ENCODE measurements around the gene C5orf52. TPM values are rescaled to one million over a fixed set of nuclear protein-coding genes. Genes with fewer than 3 reads are reported as not detected.

C5orf52 gene
- total and polyA plus RNA-seq, 2 experiments from 2014 or later = not detected

DNA sequence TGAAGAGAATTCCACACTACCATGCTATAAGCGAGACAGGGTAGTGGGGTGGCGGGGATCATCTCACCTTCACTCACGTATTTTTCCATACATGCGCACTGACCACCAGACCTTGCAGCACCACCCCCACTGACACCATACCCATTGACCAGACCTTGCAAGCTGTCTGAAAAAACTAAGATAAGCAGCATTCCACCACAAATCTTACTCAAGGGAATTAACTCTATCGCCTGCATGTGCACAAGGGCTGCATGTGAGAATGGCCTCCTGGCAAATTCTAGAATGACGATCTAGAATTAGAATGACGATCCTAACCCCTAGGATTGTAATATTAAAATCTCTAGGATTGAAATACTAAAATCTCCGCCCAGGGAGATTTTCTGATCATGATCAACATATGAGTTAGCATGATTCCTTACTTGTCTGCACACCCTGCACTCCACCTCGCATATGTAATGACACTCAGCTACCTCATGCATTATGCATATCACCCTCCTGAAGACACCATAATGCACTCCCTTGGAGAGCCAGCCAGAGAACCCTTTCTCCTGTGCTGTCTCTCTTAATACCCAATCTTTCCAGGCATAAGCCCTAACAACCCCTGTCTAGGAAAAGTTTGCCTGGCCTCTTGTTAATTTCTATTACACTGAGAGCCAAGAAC, 30.8 kb upstream of the C5orf52 start:
- no peaks in the 10 kb centered on the region for H3F3A ChIP-seq (replicated peaks; ENCODE audit: low read depth)
- H3K36me3 Mint-ChIP-seq (ENCODE audit: low read depth) = no peaks in the 10 kb centered on the region
- H4K20me1 ChIP-seq (replicated peaks; ENCODE audit: insufficient read depth) = no peaks in the 10 kb centered on the region
- H3K4me1 ChIP-seq (ENCODE audit: insufficient read depth) = 0 out of 2 replicates have a peak, but pooled peaks cover 10% of the 10 kb centered on the region
- DNase-seq (ENCODE audit: low spot score) (no peak), ATAC-seq (no peak)
- H3K4me2 ChIP-seq = no peak overlapping the region
- H3K9me3 Mint-ChIP-seq = no peaks in the 10 kb centered on the region
- H3K27ac ChIP-seq (ENCODE audit: low read depth) = no peak overlapping the region
- H3K79me2 ChIP-seq (replicated peaks; ENCODE audit: insufficient read depth) = no peaks in the 10 kb centered on the region
- H3K4me1 Mint-ChIP-seq = peaks cover 8% of the 10 kb centered on the region
- H3K4me3 ChIP-seq = no peak overlapping the region
- H3K36me3 ChIP-seq (ENCODE audit: insufficient read depth) = no peaks in the 10 kb centered on the region
- H3K27me3 ChIP-seq (ENCODE audit: insufficient read depth) = no peaks in the 10 kb centered on the region
- no peak overlapping the region for H3K4me3 Mint-ChIP-seq
- peaks cover under 1% of the 10 kb centered on the region for H3K27me3 Mint-ChIP-seq (ENCODE audit: insufficient read depth, low read depth, poor library complexity)
- no peaks in the 10 kb centered on the region for H3K9me2 ChIP-seq (ENCODE audit: insufficient read depth)
- H2AFZ ChIP-seq = no peak overlapping the region
- no peak overlapping the region for H3K27ac Mint-ChIP-seq
- no peak for TF ChIP-seq JUNB (IDR thresholded peaks at IDR 0.05; ENCODE audit: unreplicated experiment)
- TF ChIP-seq, protein P1, sequence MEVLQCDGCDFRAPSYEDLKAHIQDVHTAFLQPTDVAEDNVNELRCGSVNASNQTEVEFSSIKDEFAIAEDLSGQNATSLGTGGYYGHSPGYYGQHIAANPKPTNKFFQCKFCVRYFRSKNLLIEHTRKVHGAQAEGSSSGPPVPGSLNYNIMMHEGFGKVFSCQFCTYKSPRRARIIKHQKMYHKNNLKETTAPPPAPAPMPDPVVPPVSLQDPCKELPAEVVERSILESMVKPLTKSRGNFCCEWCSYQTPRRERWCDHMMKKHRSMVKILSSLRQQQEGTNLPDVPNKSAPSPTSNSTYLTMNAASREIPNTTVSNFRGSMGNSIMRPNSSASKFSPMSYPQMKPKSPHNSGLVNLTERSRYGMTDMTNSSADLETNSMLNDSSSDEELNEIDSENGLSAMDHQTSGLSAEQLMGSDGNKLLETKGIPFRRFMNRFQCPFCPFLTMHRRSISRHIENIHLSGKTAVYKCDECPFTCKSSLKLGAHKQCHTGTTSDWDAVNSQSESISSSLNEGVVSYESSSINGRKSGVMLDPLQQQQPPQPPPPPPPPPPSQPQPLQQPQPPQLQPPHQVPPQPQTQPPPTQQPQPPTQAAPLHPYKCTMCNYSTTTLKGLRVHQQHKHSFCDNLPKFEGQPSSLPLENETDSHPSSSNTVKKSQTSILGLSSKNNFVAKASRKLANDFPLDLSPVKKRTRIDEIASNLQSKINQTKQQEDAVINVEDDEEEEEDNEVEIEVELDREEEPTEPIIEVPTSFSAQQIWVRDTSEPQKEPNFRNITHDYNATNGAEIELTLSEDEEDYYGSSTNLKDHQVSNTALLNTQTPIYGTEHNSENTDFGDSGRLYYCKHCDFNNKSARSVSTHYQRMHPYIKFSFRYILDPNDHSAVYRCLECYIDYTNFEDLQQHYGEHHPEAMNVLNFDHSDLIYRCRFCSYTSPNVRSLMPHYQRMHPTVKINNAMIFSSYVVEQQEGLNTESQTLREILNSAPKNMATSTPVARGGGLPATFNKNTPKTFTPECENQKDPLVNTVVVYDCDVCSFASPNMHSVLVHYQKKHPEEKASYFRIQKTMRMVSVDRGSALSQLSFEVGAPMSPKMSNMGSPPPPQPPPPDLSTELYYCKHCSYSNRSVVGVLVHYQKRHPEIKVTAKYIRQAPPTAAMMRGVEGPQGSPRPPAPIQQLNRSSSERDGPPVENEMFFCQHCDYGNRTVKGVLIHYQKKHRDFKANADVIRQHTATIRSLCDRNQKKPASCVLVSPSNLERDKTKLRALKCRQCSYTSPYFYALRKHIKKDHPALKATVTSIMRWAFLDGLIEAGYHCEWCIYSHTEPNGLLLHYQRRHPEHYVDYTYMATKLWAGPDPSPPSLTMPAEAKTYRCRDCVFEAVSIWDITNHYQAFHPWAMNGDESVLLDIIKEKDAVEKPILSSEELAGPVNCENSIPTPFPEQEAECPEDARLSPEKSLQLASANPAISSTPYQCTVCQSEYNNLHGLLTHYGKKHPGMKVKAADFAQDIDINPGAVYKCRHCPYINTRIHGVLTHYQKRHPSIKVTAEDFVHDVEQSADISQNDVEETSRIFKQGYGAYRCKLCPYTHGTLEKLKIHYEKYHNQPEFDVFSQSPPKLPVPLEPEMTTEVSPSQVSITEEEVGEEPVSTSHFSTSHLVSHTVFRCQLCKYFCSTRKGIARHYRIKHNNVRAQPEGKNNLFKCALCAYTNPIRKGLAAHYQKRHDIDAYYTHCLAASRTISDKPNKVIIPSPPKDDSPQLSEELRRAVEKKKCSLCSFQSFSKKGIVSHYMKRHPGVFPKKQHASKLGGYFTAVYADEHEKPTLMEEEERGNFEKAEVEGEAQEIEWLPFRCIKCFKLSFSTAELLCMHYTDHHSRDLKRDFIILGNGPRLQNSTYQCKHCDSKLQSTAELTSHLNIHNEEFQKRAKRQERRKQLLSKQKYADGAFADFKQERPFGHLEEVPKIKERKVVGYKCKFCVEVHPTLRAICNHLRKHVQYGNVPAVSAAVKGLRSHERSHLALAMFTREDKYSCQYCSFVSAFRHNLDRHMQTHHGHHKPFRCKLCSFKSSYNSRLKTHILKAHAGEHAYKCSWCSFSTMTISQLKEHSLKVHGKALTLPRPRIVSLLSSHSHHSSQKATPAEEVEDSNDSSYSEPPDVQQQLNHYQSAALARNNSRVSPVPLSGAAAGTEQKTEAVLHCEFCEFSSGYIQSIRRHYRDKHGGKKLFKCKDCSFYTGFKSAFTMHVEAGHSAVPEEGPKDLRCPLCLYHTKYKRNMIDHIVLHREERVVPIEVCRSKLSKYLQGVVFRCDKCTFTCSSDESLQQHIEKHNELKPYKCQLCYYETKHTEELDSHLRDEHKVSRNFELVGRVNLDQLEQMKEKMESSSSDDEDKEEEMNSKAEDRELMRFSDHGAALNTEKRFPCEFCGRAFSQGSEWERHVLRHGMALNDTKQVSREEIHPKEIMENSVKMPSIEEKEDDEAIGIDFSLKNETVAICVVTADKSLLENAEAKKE (CRISPR knock-in tag; IDR thresholded peaks at IDR 0.05) = no peak
- no peak for TF ChIP-seq EZH2phosphoT487 (IDR thresholded peaks at IDR 0.05; ENCODE audit: unreplicated experiment)
- TF ChIP-seq, protein P2, sequence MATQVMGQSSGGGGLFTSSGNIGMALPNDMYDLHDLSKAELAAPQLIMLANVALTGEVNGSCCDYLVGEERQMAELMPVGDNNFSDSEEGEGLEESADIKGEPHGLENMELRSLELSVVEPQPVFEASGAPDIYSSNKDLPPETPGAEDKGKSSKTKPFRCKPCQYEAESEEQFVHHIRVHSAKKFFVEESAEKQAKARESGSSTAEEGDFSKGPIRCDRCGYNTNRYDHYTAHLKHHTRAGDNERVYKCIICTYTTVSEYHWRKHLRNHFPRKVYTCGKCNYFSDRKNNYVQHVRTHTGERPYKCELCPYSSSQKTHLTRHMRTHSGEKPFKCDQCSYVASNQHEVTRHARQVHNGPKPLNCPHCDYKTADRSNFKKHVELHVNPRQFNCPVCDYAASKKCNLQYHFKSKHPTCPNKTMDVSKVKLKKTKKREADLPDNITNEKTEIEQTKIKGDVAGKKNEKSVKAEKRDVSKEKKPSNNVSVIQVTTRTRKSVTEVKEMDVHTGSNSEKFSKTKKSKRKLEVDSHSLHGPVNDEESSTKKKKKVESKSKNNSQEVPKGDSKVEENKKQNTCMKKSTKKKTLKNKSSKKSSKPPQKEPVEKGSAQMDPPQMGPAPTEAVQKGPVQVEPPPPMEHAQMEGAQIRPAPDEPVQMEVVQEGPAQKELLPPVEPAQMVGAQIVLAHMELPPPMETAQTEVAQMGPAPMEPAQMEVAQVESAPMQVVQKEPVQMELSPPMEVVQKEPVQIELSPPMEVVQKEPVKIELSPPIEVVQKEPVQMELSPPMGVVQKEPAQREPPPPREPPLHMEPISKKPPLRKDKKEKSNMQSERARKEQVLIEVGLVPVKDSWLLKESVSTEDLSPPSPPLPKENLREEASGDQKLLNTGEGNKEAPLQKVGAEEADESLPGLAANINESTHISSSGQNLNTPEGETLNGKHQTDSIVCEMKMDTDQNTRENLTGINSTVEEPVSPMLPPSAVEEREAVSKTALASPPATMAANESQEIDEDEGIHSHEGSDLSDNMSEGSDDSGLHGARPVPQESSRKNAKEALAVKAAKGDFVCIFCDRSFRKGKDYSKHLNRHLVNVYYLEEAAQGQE (IDR thresholded peaks at IDR 0.05; ENCODE audit: unreplicated experiment) = no peak
- no peak for TF ChIP-seq CREB1 (CRISPR knock-in tag; IDR thresholded peaks at IDR 0.05; ENCODE audit: low read depth)
- no peak for TF ChIP-seq EZH2 (IDR thresholded peaks at IDR 0.05; ENCODE audit: low read depth, unreplicated experiment)
- TF ChIP-seq ZNF331 (CRISPR knock-in tag; IDR thresholded peaks at IDR 0.05; ENCODE audit: low read depth) = no peak
- TF ChIP-seq, protein P3, sequence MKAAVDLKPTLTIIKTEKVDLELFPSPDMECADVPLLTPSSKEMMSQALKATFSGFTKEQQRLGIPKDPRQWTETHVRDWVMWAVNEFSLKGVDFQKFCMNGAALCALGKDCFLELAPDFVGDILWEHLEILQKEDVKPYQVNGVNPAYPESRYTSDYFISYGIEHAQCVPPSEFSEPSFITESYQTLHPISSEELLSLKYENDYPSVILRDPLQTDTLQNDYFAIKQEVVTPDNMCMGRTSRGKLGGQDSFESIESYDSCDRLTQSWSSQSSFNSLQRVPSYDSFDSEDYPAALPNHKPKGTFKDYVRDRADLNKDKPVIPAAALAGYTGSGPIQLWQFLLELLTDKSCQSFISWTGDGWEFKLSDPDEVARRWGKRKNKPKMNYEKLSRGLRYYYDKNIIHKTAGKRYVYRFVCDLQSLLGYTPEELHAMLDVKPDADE (IDR thresholded peaks at IDR 0.05) = no peak
- TF ChIP-seq POLR2AphosphoS5 (IDR thresholded peaks at IDR 0.05; ENCODE audit: low read depth) = no peak
- TF ChIP-seq, protein P4, sequence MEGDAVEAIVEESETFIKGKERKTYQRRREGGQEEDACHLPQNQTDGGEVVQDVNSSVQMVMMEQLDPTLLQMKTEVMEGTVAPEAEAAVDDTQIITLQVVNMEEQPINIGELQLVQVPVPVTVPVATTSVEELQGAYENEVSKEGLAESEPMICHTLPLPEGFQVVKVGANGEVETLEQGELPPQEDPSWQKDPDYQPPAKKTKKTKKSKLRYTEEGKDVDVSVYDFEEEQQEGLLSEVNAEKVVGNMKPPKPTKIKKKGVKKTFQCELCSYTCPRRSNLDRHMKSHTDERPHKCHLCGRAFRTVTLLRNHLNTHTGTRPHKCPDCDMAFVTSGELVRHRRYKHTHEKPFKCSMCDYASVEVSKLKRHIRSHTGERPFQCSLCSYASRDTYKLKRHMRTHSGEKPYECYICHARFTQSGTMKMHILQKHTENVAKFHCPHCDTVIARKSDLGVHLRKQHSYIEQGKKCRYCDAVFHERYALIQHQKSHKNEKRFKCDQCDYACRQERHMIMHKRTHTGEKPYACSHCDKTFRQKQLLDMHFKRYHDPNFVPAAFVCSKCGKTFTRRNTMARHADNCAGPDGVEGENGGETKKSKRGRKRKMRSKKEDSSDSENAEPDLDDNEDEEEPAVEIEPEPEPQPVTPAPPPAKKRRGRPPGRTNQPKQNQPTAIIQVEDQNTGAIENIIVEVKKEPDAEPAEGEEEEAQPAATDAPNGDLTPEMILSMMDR (conservative IDR thresholded peaks at IDR 0.05; ENCODE audit: low read depth in 2 of 2) = no peak
- TF ChIP-seq ZNF114 (CRISPR knock-in tag; IDR thresholded peaks at IDR 0.05) = no peak
- no peak for TF ChIP-seq STAT1 (IDR thresholded peaks at IDR 0.05; ENCODE audit: unreplicated experiment)
- no peak for TF ChIP-seq NANOG (IDR thresholded peaks at IDR 0.05; ENCODE audit: borderline replicate concordance)

All from GM23338 (cell line).